Measurements from ENCODE around the gene SCART1.
"Not testable (repeated sequence)": the region's sequence is repeated elsewhere in the genome, so short reads cannot be mapped to it uniquely, and the experiment has no call there.

Gene SCART1

DNA sequence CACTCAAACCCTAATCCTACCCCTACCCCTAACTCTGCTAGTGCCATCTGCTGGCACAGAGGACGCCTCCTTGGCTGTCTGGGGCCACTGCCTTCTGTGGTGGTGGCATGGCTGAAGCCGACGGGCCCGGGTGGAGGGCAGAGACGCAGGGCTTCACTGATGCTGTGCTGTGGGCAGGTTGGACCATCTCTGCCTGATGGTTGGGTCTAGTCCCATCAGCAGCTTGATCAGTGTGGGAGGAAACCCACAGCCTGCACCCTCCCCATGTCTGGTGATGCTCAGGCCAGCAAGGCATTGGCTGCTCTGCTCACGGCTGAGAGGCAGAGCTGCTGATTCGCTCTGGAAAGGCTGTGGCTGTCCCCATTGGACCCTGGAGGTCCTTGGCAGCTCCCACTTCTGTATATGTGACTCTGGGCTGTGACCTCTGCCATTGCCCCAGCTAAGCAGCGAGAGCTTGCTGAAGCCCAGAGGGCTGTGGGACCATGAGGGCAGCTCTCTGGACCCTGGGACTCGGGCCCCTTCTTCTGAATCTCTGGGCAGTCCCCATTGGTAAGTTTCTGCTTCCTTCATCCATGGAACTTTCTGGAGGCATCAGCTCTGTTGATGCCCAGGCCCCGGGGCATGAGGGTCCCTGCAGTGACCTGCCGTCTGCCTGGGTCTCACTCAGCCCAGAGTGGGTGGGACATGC is at the start of gene SCART1:
SCART1 (plus strand) TSS at position 430 of the 688 bp plus-strand sequence; CDS start at position 483, 53 bp downstream.
- no peak for DNase-seq

DNA sequence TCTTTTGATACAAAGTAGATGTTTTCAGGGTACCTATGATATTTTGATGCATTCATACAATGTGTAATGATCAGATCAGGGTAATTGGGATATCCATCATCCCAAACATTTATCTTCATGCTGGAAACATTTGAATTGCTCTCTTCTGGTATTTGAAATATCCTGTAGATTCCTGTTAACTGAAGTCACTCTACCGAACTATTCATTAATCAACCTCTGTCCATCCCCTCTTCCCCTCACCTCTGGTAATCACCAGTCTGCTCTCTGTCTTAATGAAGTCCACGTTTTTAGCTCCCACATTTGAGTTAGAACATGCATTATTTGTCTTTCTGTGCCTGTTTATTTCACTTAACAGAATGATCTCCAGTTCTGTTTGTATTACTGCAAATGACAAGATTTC is 48.5 kb upstream of the SCART1 start:
- no peak for DNase-seq

DNA sequence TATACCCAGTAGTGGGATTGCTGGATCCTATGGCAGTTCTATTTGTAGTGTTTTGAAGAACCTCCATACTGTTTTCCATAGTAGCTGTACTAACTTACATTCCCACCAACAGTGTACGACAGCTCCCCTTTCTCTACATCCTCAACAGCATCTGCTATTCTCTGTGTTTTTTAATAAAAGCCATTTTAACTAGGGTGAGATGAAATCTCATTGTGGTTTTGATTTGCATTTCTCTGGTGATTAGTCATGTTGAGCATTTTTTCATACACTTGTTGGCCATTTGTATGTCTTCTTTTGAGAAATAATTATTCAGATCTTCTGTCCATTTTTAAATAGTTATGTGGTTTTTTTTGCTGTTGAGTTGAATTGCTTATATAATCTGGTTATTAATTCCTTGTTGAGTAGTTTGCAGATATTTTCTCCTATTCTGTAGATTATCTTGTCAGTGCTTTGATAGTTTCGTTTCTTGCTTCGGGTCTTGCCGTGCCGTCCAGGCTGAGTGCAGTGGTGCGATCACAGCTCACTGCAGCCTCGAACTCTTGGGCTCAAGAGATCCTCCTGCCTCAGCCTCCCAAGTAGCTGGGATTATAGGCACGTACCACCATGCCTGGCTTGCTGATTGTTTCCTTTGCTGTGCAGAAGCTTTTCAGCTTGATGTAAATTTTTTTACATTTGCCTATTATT is 47.8 kb upstream of the SCART1 start:
- no peak for DNase-seq

DNA sequence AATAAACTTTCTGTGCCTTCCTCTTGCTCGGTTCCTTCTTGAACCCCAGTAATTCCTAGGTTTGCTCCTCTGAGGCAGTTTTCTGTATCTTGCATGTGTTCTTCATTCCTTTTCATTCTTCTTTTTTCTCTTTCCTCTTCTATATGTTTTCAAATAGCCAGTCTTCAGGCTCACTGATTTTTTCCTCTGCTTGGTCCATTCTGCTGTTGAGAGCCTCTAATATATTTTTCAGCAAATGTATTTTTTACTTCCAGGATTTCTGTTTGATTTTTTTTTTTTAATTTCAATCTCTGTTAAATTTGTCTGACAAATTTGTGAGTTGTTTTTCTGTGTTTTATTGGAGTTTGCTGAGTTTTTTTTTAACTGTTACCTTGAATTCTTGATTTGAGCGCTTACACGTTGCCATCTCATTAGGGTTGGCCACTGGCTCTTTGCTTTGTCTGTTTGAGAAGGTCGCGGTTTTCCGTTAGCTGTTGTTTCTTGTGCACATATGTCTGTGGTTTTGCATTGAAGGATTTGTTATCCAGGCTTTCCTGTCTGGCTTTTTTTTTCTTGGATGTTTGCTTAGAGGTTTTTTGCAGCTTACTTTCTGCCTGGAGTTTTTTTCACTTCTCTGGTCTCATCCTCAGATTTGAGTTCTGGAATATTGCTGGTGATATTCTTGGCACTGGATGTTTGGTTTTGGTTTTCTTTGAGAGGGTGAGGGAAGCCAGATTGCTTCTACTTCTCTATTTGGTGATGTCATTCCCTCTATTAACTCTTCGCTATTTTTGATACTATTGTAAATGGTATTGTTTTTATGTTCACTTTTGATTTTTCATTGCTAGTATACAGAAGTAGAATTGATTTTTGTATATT is 42.0 kb upstream of the SCART1 start:
- DNase-seq, result no peak

DNA sequence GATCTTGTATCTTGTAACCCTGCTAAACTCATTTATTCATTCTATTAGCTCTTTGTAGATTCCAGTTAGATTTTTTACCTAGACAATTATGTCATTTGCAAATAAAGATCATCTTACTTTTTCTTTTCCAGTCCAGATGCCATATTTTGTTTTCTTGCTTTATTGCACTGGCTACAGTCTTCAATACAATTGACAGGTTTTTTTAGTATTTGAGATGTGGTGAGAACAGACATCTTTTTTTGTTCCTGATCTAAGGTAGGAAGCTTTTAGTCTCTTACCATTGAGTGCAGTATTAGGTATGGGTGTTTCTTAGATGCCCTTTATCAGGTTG is 41.4 kb upstream of the SCART1 start:
- DNase-seq, result no peak

DNA sequence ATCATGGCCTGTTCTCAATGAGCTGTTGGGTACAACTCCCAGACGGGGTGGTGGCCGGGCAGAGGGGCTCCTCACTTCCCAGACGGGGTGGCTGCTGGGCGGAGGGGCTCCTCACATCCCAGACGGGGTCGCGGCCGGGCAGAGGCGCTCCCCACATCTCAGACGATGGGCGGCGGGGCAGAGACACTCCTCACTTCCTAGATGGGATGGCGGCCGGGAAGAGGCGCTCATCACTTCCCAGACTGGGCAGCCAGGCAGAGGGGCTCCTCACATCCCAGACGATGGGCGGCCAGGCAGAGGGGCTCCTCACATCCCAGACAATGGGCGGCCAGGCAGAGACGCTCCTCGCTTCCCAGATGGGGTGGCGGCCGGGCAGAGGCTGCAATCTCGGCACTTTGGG is 39.3 kb upstream of the SCART1 start:
- not testable (repeated sequence) for DNase-seq

DNA sequence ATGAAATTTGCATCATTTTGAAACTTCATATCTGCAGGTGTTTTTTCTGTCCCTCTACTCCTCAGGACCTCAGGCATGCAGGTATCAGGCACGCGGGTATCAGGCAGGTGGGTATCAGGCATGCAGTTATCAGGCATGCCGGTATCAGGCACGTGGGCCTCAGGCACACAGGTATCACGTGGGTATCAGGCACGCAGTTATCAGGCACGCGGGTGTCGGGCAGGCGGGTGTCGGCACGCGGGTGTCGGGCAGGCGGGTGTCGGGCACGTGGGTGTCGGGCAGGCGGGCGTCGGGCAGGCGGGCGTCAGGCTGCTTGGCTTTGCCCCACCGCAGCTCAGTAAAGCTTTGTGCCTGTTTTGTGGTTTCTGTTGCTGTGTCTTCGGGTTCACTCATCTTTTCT is 38.0 kb upstream of the SCART1 start:
- no peak for DNase-seq

DNA sequence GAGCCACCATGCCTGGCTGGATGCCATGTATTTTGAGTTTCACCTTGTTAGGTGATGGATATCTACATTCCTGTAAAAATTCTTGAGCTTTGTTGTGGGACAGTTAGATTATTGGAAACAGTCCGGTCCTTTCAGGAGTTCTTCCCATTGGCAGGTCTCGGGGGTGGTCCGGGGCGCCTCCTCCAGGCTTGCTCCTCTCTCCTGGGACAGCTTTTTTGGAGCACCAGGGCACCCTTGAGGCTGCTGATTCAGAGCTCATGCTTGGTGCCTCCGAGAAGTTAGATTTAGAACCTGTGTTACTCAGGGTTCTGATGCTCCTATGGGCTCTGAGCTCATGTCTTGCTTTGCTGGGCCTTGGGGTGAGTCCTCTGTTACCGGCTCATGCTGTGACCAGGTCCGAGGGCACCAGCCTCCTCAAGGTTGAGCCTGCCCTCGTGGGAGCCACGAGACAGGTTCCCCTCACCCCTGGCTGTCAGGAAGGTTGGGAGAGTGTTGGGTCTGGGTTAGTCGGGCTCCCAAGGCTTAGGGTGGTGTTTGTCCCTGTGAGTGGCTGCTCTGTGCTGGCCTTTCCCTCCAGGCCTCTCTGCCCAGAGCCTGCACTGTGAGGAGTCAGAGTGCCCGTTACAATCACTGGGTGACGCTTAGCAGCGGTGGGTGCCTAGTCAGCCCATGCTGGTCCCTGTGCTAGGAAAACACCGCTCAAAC is 35.3 kb upstream of the SCART1 start:
- DNase-seq, result no peak

DNA sequence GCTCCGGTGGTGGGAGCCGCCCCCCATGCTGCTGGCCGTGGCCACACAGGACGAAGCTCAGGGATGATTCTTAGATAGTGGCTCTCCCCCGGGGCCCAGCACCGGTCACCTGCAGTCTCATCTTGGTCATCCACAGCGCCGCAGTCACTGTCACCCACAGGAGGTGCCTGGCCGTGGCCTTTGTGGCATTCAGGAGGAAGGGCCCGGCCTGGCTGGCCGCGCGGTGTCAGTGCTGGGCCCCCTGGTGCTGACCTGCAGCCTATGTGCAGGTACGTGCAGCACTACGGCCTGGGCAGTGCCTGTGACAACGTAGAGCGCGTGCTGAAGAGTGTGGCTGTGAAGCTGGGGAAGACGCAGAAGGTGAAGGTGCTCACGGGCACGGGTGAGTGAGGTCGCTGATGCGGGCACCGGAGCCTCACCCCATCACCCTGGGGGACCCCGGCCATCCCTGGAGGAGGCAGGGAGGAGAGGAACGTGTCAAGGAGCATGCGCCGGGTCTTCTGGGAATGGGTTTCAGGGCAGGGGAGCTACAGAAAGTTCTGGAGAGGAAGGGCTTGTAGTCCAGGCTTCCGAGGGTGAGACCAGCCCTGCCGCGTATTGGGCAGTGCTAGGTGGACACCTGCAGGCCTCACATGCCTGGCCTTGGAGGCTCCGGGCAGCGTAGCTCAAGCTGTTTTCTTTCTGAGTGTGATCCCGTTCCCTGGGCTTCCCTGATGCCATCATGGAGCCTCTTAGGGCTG is 34.4 kb upstream of the SCART1 start:
- no peak for DNase-seq

DNA sequence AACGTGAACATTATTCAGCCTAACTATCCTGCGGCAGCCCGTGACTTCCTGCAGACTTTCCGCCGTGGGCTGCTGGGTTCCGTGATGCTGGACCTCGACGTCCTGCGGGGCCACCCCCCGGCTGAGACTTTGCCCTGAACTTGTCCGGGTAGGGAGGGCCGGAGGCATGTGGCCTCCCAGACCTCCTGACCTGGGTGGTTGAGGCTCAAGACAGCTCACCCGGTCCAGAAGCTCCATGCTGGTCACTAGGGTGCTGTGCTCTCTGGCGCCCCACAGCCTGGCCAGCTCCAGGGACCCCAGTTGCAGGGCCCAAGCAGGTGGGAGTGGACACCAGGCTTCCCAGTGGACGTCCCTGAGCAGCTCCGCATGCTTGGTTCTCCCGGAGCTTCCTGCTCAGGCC is 33.7 kb upstream of the SCART1 start:
- DNase-seq, result no peak

DNA sequence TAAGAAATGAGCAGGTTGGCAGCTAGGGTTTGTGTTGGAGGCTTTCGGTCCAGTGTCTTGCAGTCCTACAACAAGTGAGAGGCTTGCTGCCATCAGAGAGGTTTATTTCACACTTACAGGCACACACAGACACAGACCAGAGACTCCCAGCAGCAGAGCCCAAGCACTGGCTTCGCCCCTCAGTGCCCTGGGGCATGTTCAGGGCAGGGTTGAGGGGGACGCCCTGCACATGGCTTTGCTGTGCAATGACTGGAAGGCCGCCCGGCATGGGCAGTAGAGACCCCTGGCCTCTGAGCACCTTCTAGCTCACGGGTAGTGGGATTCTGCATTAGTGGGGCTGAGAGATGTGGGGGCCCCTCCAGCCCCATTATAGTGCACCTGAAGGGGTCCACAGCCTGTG is 33.2 kb upstream of the SCART1 start:
- DNase-seq, result no peak

DNA sequence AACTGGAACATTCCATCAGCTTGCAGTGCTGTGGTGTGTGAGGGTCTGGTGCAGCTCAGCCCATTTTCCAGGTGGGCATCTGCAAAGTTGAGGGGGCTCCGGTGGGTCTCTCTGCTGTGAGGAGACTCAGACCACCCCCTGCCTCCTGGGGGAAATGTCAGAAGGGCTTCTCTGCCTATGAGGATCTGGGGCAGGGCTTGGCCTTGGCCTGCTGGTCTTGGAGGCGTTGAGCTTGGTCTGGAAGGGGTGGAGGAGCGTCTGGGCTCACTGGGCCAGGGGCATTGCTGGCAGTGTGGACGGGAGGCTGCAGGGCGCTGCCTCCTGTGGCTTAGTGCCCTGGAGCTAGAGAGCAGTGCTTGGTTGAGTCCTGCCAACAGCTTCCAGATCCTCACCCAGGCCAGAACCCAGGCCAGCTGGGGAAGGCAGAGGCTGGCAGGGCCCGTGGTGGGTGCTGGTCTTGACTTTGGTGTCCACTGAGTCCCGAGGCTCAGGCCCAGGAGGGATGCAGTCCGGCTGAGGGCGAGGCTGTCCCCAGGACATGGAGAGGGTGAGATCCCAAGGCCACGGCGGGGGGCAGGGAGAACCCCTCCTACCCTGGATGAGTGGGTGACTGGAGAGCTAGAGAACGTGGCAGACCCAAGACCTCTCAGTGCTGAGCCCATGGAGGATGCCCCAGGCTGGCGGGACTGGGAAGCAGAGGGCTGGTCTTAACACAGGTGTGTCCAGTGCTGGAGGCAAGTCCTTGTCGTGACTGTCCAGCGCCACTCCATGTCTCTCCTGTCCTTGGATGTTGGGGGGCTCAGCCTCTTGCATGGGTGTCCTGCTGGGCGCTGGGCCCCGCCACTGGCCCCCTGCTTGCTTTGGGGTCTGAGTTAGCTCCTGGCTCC is 32.2 kb upstream of the SCART1 start:
- no peak for DNase-seq

DNA sequence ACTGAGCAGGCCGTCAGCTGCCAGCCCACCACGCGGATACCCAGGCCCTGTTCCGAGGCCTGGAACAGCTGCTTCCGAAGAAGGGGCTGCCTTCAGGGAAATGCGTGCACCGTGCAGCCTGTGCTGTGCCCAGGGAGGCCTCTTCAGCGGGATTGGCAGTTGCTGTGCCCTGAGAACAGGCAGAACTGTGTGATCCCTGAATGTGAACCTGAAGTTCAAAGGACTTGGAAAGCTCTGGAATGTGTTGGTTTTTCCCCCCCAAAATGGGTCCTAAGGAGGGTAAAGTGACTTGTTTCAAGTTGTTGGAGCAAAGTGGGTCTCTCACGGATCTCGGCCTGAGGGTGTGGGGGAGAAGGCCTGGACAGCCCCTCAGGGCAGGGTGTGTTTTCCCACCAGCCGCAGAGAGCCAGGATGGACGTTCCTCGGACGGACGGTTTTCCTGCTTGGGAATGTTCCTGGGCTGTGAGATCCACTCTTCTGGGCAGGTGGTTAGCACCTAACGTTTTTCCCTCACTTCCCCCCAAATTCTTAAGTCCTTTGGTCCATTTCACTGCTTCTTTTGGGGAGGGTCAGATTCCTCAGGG is 31.4 kb upstream of the SCART1 start:
- DNase-seq, result no peak

DNA sequence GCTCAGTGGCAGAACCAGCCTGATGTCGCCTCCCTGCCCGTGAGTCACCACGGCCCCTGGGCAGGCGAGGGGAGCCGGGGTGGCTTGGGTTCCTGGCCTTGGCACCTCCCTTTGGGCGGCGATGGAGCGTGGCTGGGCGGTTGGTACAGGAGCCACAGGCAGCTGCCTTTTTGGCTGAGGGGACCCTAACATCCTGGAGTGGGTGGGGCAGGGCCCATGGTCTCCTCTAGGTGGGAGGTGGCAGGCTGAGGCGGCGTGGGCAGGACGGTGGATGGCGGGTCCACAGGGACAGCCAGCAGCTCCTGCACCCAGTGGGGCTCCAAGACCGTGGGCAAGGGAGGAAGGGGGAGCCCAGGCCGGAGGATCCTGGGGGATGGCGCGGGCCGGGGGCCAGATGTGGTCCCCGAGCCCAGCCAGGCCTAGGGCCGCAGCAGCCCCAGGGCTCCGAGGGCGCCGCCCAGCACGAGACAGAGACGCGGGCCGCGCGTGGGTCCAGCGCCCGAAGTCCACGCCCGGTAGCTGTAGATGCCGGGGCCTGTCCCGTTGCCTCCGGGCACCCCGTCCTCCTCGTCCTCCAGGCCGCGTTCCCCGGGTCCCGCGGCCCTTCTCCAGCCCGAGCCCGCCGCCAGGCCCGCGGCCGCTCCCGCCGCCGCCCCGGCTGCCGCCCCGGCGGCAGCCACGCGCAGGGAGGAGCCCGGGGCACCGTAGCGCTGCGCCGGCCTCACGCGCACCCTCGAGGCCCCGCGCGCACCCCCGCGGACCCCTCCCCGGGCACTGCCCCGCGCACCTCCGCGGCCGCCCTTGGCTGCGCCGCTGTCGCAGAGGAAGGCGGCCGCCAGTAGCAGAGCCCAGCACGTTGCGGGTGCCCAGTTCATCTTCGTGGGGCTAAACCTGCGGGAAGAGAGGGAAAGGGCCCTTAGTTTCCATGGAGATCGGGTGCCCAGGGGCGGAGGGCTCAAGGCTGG is 30.7 kb upstream of the SCART1 start:
- no peak for DNase-seq

DNA sequence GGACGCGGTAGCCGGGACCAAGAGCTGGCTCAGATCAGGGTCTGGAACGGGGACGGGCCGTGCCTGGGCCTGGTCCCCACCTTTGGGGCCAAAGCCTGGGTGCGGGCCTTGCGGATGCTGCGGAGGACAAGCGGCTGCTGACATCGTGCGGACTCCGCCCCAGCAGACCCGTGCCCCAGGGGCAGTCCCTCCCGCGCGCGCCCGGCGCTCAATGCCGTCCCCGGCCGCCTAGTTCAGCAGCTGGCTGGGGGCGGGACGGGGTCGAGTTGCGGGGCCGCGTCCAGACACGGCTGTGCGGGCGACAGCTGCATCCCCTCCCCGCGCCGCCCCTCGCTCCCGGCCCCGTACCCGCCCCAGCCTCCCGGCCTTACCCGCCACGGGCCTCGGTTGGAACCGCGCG is 29.6 kb upstream of the SCART1 start:
- not testable (repeated sequence) for DNase-seq

DNA sequence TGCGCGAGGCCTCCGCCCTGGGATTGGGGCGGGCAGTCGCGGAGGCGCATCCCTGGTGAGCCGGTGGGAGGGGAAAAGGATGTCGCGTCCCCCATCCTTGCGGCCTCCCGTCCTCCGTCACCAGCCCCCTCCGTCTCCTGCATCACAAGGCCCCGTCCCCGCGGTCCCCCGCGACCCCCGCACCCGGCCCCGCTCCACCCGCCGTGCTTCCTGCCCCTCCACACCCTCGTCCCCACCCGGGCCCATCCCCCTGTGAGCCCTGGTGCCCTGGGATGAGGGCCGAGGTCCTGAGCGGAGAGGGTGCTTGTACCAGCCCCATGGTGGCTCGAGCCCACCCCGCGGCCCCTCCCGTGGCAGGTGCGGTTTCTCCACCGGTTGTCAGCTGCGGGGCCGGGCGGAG is 29.1 kb upstream of the SCART1 start, which contains the start of gene SPRN:
SPRN (minus strand) TSS at position 25 of the 400 bp plus-strand sequence. CDS start 944 bp downstream, outside the sequence.
- DNase-seq, result not testable (repeated sequence)

DNA sequence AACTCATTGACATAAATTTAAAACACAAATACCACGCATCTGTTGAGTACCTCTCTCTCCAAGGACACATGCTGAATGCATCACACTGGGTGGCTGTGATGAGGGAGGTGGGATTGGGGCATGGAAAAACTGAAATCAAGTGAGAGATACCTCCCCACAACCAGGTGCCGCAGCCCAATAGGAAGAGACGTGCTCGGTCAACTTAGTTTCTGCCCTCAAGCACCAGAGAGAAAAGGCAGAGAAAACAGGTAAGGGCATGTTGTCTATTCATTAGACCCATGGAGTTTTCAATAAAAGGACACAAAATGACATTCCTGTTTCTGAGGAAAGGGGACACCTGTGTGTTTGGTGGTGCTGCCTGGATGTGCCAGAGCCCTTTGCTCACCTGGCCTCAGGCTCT is 24.2 kb upstream of the SCART1 start:
- not testable (repeated sequence) for DNase-seq

DNA sequence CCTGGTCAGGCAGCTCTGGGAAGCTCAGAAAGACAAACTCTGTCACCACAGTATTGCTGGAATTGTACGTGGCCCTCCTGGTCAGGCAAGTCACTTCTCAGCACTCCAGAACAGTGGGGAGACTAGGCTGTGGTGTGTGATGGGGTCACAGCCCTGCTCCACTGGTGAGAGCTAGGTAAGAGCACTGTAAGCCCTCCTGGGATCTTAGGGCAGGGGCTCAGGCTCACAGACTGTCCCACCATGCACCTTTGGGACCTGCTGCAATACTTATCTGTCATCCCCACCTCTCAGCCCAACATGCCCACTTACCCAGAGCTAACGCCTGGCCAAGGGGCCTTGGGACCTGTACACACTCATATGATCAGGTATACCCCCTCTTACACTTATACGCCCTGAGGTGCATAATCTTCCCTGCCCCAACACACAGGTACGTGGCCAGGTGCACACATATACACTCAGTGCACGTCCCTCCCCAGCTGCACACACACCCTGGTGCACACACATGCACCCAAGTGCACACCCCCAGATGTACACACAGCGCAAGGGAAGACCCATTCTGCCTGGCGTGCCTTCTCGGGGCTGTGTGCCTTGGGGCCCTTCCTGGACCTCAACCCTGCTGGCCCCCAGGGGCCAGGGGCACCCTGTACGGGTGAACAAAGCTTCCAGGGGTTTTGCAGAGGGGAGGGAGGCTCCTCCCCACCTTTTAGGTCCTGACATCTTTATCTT is 21.7 kb upstream of the SCART1 start:
- not testable (repeated sequence) for DNase-seq

DNA sequence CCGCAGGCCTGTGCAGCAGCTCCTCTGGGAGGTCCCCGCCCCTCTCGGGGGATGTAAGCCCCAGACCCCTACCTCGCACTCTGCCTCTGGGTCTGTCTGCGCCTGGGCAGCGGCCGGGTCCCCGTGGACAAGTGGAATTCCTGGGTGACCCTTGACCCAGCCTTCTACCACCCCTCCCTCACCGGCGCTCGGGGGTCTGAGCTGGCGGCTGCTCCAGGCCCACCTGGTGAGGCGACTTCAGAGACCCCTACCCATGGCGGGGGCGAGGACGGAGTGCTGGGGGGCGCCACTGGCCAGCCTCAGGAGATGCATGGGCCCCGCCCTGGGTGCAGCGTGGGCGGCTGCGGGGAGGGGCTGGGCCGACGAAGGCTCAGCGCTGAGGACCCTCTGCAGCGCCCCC is 21.0 kb upstream of the SCART1 start:
- not testable (repeated sequence) for DNase-seq

All from activated CD4-positive, alpha-beta T cell treated with anti-CD3 and anti-CD28 coated beads for 48 hours (primary cell).